Muscle layer of colon (tissue), 2 donors: ENCODE data around the gene DCAF4.

ENCODE experiments used
- H3K27ac ChIP-seq: one replicate; pipeline ENCODE4 v1.7.0; 2013; ENCODE audit warnings: low read depth, mild to moderate bottlenecking, low read length, moderate library complexity
- H3K27me3 ChIP-seq, 2 donors: one replicate each; pipeline ENCODE4 v1.7.0; 2013; ENCODE audit warnings: low read length in 2 of 2, mild to moderate bottlenecking in 2 of 2; ENCODE audit not compliant: insufficient read depth in 2 of 2, control insufficient read depth in 1 of 2
- H3K36me3 ChIP-seq: one replicate; pipeline ENCODE4 v1.7.0; 2013; ENCODE audit warnings: mild to moderate bottlenecking, low read length; ENCODE audit not compliant: insufficient read depth
- H3K4me1 ChIP-seq: one replicate; pipeline ENCODE4 v1.7.0; 2013; ENCODE audit warnings: mild to moderate bottlenecking, low read length; ENCODE audit not compliant: insufficient read depth
- H3K4me3 ChIP-seq, 2 donors: one replicate each; pipeline ENCODE4 v1.7.0; 2013; ENCODE audit warnings: low read length in 2 of 2, low read depth in 1 of 2, mild to moderate bottlenecking in 1 of 2, moderate library complexity in 1 of 2
- H3K9ac ChIP-seq: one replicate; pipeline ENCODE4 v1.7.0; 2013; ENCODE audit warnings: low read length
- H3K9me3 ChIP-seq: one replicate; pipeline ENCODE4 v1.7.0; 2013; ENCODE audit warnings: mild to moderate bottlenecking, low read length
- donor health status: abdominal sarcoma.
- donor health status: Adenocarcinoma of cecum.

The DCAF4 gene

GRCh38 chr14:72917094-72917802 is 9.0 kb upstream of the DCAF4 start:
- H3K4me1 ChIP-seq = peaks cover 16% of the 10 kb centered on the region
- H3K36me3 ChIP-seq = no peaks in the 10 kb centered on the region
- H3K27ac ChIP-seq = no peak overlapping the region
- H3K4me3 ChIP-seq = no peak overlapping the region
- H3K9me3 ChIP-seq = no peaks in the 10 kb centered on the region
- no peak overlapping the region for H3K9ac ChIP-seq
- H3K27me3 ChIP-seq = no peaks in the 10 kb centered on the region

DNA sequence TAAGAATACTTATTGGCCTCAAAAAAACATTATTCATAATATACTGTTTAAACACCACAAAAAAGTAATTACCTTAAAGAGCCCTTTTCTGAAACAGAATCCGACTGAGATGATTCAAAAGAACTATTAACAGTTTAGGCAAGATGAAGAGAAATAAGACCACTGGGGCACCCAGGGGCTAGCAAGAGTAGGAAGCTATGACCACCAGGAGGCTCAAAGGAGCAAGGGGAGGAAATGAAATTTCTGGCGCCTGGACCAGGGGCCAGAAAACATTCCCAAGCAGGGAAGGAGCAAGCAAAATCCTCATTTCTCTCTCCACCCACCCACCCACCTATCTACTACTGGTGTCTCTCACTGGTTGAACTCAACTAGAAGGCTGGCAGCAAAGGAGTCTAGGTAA is 6.3 kb upstream of the DCAF4 start:
- Histone ChIP-seq H3K36me3 (no peaks in the 10 kb centered on the region), H3K27me3 (no peaks in the 10 kb centered on the region), H3K9ac (no peak overlapping the region), H3K9me3 (no peaks in the 10 kb centered on the region), H3K27ac (no peak overlapping the region), H3K4me3 (no peak overlapping the region), H3K4me1 (peaks cover 16% of the 10 kb centered on the region)

DNA sequence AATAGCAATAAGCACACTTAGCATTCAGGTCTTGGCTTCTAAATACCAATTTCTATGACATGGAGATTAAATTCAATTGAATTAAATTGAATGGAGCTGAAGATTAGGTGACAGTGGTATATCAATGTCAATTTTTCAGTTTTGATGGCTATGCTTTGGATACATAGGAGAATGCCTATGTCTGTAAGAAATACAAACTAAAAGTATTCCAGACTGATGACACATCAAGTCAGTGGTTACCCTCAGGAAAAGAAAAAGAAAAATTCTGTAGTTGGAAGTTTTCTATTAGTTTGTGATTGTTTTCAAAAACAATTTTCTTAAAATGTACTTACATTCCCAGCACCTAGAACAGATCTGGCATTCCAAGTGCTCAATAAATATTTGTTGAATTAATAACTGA is 4.9 kb upstream of the DCAF4 start:
- Histone ChIP-seq H3K9ac (no peak overlapping the region), H3K36me3 (no peaks in the 10 kb centered on the region), H3K27ac (no peak overlapping the region), H3K4me1 (peaks cover 14% of the 10 kb centered on the region), H3K4me3 (no peak overlapping the region), H3K9me3 (no peaks in the 10 kb centered on the region), H3K27me3 (no peaks in the 10 kb centered on the region)

DNA sequence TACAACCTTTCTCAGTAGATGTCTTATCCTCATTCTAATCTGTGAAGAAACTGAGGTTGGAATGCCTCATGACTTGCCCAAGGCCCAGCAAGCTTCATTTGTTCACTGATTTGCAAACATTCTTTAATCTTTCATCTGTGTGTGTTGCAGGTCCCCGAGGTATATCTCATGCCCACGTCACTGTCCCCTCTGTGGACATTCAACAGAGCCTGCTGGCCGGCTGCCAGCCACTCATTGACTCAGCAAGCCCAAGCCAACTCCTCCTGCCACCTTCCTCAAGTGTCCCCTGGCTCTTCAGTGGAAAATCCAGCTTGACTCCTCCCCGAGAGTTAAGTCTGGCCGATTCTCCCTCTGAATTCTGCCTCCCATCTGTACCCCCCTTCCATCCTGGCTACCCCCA is 1.9 kb upstream of the DCAF4 start:
- Histone ChIP-seq H3K36me3 (no peaks in the 10 kb centered on the region), H3K4me3 (no peak overlapping the region), H3K4me1 (no peaks in the 10 kb centered on the region), H3K9me3 (no peaks in the 10 kb centered on the region), H3K9ac (no peak overlapping the region), H3K27me3 (no peaks in the 10 kb centered on the region), H3K27ac (no peak overlapping the region)

GRCh38 chr14:72925171-72925759 is 999 bp upstream of the DCAF4 start:
- Histone ChIP-seq H3K4me3 (peak overlapping the region in 1 of 2 donors; percentile 86), H3K27ac (peak overlapping the region; percentile 12), H3K9me3 (no peaks in the 10 kb centered on the region)

DNA sequence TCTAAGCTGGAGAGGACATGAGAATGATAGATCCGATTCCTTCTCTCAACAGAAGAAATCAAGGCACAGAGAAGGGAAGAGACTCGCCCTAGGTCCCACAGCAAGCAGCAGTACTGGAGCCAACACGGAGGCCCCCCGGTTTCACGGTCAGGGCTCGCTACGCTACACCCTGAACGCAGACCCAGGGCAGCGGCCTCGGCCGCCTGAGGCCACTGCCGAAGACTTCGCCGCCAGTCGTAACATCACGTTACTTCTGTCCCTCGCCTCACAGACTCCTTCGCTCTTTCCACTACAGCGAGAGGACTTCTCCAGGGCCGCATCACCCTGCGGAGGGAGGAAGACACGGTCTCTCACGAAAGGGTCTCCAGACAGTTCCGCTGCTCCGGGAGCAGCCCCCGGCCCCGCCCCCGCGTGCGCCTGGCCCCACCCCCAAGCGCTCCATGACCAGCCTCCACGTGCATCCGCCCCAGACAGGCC is 411 bp upstream of the DCAF4 start:
- no peaks in the 10 kb centered on the region for H3K27me3 ChIP-seq
- H3K4me1 ChIP-seq = no peaks in the 10 kb centered on the region
- H3K4me3 ChIP-seq = peak overlapping the region; percentile 86 to 90
- peak overlapping the region; percentile 12 for H3K27ac ChIP-seq
- H3K9me3 ChIP-seq = no peaks in the 10 kb centered on the region
- no peaks in the 10 kb centered on the region for H3K36me3 ChIP-seq
- no peak overlapping the region for H3K9ac ChIP-seq

More at GRCh38 chr14:72925171-72925759, 999 bp upstream of the DCAF4 start:
- H3K9ac ChIP-seq = no peak overlapping the region
- no peaks in the 10 kb centered on the region for H3K36me3 ChIP-seq
- no peaks in the 10 kb centered on the region for H3K27me3 ChIP-seq
- no peaks in the 10 kb centered on the region for H3K4me1 ChIP-seq

DNA sequence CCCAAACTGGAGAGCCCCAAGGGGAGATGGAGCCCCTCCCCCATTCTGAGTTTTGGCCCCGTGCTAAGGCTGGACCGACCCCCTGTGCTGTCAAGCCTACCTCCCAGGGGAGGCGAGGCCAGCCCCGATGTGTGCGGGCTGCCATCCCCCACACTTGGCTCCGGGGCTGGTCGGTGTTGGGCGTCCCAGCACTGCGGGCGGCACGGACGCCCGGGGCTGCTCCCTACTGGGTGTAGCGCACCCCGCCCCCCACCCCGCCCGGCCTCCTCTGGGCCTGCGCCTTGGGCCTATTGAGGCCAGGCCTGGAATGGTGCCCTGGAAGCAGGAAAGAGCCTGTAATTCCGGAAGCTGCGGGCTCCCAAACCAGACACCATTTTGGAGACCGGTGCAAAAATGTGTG is 2.6 kb downstream of the DCAF4 start:
- no peak overlapping the region for H3K9ac ChIP-seq
- no peaks in the 10 kb centered on the region for H3K4me1 ChIP-seq
- no peaks in the 10 kb centered on the region for H3K9me3 ChIP-seq
- no peaks in the 10 kb centered on the region for H3K36me3 ChIP-seq
- no peak overlapping the region for H3K4me3 ChIP-seq
- H3K27ac ChIP-seq = no peak overlapping the region
- no peaks in the 10 kb centered on the region for H3K27me3 ChIP-seq

DNA sequence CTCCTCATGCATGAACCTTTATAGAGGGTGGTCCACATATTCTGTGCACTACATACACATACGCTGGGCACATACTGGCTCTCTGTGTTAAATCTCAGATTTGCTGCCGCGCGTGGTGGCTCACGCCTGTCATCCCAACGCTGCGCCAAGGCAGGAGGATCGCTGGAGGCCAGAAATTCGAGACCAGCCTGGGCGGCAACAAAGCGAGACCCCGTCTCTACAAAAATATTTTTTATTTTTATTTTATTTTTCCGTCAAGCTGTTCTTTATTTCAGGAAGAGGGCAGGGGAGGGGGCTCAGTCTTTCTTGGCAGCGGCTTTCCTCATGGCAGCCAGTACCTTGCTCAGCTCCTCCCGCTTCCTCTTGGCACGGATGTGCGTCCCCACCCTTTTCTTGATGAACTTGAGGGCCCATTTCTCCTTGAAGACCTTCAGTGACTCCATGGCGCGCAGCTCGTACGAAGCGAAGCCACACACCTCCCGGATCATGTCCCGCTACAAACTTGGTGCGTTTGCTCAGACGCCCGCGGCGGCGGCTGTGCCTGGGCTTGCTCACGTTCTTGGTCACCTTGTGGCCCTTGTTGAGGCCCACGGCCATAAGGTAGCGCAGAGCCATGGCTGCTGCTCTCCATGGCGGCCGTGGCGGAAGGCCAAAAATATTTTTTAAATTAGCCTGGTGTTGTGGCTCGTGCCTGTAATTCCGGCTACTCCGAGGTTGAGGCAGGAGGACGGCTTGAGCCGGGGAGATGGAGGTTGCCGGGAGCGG is 3.2 kb downstream of the DCAF4 start:
- no peaks in the 10 kb centered on the region for H3K27me3 ChIP-seq
- H3K9ac ChIP-seq = no peak overlapping the region
- H3K27ac ChIP-seq = no peak overlapping the region
- no peaks in the 10 kb centered on the region for H3K36me3 ChIP-seq
- H3K4me1 ChIP-seq = no peaks in the 10 kb centered on the region
- H3K9me3 ChIP-seq = no peaks in the 10 kb centered on the region
- H3K4me3 ChIP-seq = no peak overlapping the region

DNA sequence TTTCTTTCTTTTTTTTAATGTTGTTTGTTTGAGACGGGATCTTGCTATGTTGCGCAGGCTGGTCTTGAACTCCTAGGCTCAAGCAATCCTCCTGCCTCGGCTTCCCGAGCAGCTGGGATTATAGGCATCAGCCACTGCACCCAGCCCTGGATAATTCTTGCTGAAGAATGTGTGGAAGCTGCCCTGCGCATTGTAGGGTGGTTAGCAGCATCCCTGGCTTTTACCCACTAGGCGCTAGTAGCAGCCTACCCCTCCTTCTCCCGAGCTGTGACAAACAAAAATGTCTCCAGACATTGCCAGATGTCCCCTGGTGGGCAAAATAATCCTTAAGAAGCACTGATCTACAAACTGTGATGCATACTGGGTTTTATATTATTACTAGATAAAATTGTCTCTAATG is 6.6 kb downstream of the DCAF4 start:
- Histone ChIP-seq H3K9me3 (no peaks in the 10 kb centered on the region), H3K27me3 (no peaks in the 10 kb centered on the region), H3K4me3 (no peak overlapping the region), H3K27ac (no peak overlapping the region), H3K36me3 (no peaks in the 10 kb centered on the region), H3K4me1 (no peaks in the 10 kb centered on the region), H3K9ac (no peak overlapping the region)

GRCh38 chr14:72939630-72940029 is 13.4 kb downstream of the DCAF4 start:
- H3K4me1 ChIP-seq = no peaks in the 10 kb centered on the region
- H3K9ac ChIP-seq = no peak overlapping the region
- H3K36me3 ChIP-seq = peaks cover 37% of the 10 kb centered on the region
- H3K27me3 ChIP-seq = no peaks in the 10 kb centered on the region
- no peak overlapping the region for H3K4me3 ChIP-seq
- H3K27ac ChIP-seq = no peak overlapping the region
- H3K9me3 ChIP-seq = no peaks in the 10 kb centered on the region

GRCh38 chr14:72941286-72941985 is 15.2 kb downstream of the DCAF4 start:
- Histone ChIP-seq H3K36me3 (peaks cover 37% of the 10 kb centered on the region), H3K9me3 (no peaks in the 10 kb centered on the region), H3K27ac (no peak overlapping the region), H3K4me3 (no peak overlapping the region), H3K4me1 (no peaks in the 10 kb centered on the region), H3K9ac (no peak overlapping the region), H3K27me3 (no peaks in the 10 kb centered on the region)
